ENCODE measurements around the gene RGS6. TPM values are rescaled to one million over a fixed set of nuclear protein-coding genes. Genes with fewer than 3 reads are reported as not detected.

Gene RGS6
- total RNA-seq, 4 donors from 2014 or later, result 7.6 to 25.3 (median 17.2) TPM

GRCh38 chr14:72305561-72305960 lies 373.3 kb downstream of the RGS6 start:
- Histone ChIP-seq H3K36me3 (no peaks in the 10 kb centered on the region), H3K27me3 (no peaks in the 10 kb centered on the region), H3K27ac (no peak overlapping the region), H3K9me3 (no peaks in the 10 kb centered on the region), H3K4me3 (replicated peaks in 1 of 3) (no peak overlapping the region), H3K4me1 (peaks cover 11 to 21% of the 10 kb centered on the region in 2 donors)
- no peak for DNase-seq
- intact Hi-C loops (cut with DNase I), result no loop called here
- TF ChIP-seq CTCF (IDR thresholded peaks at IDR 0.05), result no peak
- no peak for TF ChIP-seq POLR2A (IDR thresholded peaks at IDR 0.05)

GRCh38 chr14:72308967-72309485 lies 376.8 kb downstream of the RGS6 start:
- Histone ChIP-seq H3K4me3 (replicated peaks in 1 of 3) (no peak overlapping the region), H3K36me3 (no peaks in the 10 kb centered on the region), H3K4me1 (peaks cover 11 to 21% of the 10 kb centered on the region in 2 donors), H3K27ac (peak overlapping the region in 2 of 3 donors; percentile 30 to 33), H3K9me3 (no peaks in the 10 kb centered on the region), H3K27me3 (no peaks in the 10 kb centered on the region)
- DNase-seq, result peak; percentile 39 to 43
- WGBS, 2 donors, result 24 to 39% methylated on average over 6 of the region's 6 CpGs
- intact Hi-C loops (cut with DNase I), result no loop called here
- no peak for TF ChIP-seq CTCF (IDR thresholded peaks at IDR 0.05)
- TF ChIP-seq POLR2A (IDR thresholded peaks at IDR 0.05), result no peak

DNA sequence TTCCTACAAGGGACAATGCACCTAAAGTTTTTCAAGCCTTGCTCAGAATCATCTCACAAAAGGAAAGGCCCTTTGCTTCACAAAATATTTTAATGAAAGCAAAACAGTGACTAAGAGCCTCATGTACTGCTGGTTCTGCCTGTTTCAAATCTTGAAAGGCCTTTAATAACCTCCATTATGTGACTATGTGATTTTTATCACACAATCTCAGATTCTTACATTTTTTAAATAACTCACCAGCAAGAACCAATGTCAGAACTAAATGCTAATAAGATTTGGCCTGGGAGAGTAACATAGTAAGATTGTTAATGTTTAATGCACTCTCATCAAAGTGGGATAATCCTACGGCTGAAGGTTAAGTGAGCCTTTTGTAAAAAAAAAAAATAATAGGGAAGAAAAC lies 378.9 kb downstream of the RGS6 start:
- H3K36me3 ChIP-seq, result no peaks in the 10 kb centered on the region
- H3K27ac ChIP-seq, result peak overlapping the region in 1 of 3 donors; percentile 19
- no peak overlapping the region for H3K4me3 ChIP-seq (replicated peaks in 1 of 3)
- peaks cover 11 to 21% of the 10 kb centered on the region in 2 donors for H3K4me1 ChIP-seq
- TF ChIP-seq POLR2A (IDR thresholded peaks at IDR 0.05), result no peak
- 83 to 93% methylated on average over 1 of the region's 1 CpG for WGBS, 2 donors
- intact Hi-C loops (cut with DNase I), result no loop called here
- H3K27me3 ChIP-seq, result no peaks in the 10 kb centered on the region
- H3K9me3 ChIP-seq, result no peaks in the 10 kb centered on the region
- DNase-seq, result no peak

DNA sequence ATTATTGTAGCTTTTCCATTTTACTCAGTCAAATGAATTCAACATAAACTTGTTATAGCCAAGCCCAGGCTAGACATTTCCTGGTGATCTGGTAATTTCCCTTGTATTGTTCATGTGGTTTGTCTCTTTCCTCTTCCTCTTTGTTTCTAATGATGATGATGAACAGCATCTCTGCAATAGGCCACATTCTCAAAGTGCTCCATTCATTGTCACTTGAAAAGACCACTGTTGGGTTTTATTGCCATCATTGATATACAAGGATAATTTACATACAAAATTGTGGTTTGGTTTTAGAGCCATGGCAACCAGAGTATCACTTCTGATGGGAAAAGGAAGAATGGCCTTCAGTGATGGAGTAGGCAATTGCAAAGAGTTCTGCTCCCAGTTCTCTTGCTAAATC lies 379.3 kb downstream of the RGS6 start:
- intact Hi-C loops (cut with DNase I), result no loop called here
- H3K4me3 ChIP-seq (replicated peaks in 1 of 3), result no peak overlapping the region
- TF ChIP-seq CTCF (IDR thresholded peaks at IDR 0.05) (no peak), POLR2A (IDR thresholded peaks at IDR 0.05) (no peak)

GRCh38 chr14:72314808-72315435 lies 382.7 kb downstream of the RGS6 start:
- H3K9me3 ChIP-seq, result no peaks in the 10 kb centered on the region
- intact Hi-C loops (cut with DNase I), result no loop called here
- peaks cover 0 to 2% of the 10 kb centered on the region in 2 donors for H3K4me1 ChIP-seq
- no peak for TF ChIP-seq POLR2A (IDR thresholded peaks at IDR 0.05)
- no peak for TF ChIP-seq CTCF (IDR thresholded peaks at IDR 0.05)
- WGBS, 2 donors, result 71 to 77% methylated on average over 9 of the region's 9 CpGs
- H3K27ac ChIP-seq, result no peak overlapping the region
- H3K4me3 ChIP-seq (replicated peaks in 1 of 3), result no peak overlapping the region
- H3K27me3 ChIP-seq, result no peaks in the 10 kb centered on the region
- H3K36me3 ChIP-seq, result no peaks in the 10 kb centered on the region
- DNase-seq, result no peak

More for the DNA sequence above, 379.3 kb downstream of the RGS6 start:
- no peaks in the 10 kb centered on the region for H3K36me3 ChIP-seq
- H3K27me3 ChIP-seq, result no peaks in the 10 kb centered on the region
- no peak overlapping the region for H3K27ac ChIP-seq
- peaks cover 11 to 21% of the 10 kb centered on the region in 2 donors for H3K4me1 ChIP-seq
- no peaks in the 10 kb centered on the region for H3K9me3 ChIP-seq
- DNase-seq, result no peak

All from thyroid gland (tissue), 4 donors.